Gastrocnemius medialis (tissue), 4 donors: ENCODE measurements around the gene HPCAL1. TPM values are rescaled to one million over a fixed set of nuclear protein-coding genes. Genes with fewer than 3 reads are reported as not detected.

ENCODE experiments used
- ATAC-seq, 2 donors: fragments of 150-250 bp; one replicate each; pipeline ENCODE4 v1.9.1; 2016
- DNase-seq, 2 donors: peaks; one replicate each; pipeline ENCODE4 v3.0.0-alpha.2; 2019
- H3K27ac ChIP-seq, 4 donors: fragments of 200-600 bp; sonication (generic); 1 replicate in 1 of 4; 2 replicates in 3 of 4; pipeline ENCODE4 v1.5.1; 2016 to 2018; ENCODE audit warnings: mild to moderate bottlenecking in 2 of 4, moderate library complexity in 1 of 4
- H3K27me3 ChIP-seq, 3 donors: fragments of 200-600 bp; sonication (generic) in 2 of 3; 1 replicate in 1 of 3; 2 replicates in 2 of 3; pipeline versions ENCODE4 v1.5.1 to v1.6.0; 2016 to 2019; ENCODE audit warnings: mild to moderate bottlenecking in 1 of 3, moderate library complexity in 1 of 3
- H3K36me3 ChIP-seq, 2 donors: fragments of 200-600 bp; sonication (generic) in 1 of 2; one replicate each; pipeline ENCODE4 v1.5.1; 2017 to 2018
- H3K4me1 ChIP-seq, 2 donors: fragments of 200-600 bp; sonication (generic) in 1 of 2; one replicate each; pipeline ENCODE4 v1.5.1; 2016 to 2017; ENCODE audit warnings: mild to moderate bottlenecking in 2 of 2
- H3K4me3 ChIP-seq, 4 donors: fragments of 200-600 bp; sonication (generic) in 3 of 4; 1 replicate in 1 of 4; 2 replicates in 3 of 4; pipeline ENCODE4 v1.5.1; 2016 to 2019; ENCODE audit warnings: mild to moderate bottlenecking in 2 of 4
- H3K9me3 ChIP-seq, 3 donors: fragments of 200-600 bp; sonication (generic) in 2 of 3; 1 replicate in 1 of 3; 2 replicates in 2 of 3; pipeline ENCODE4 v1.5.1; 2016 to 2019
- POLR2A ChIP-seq, 2 donors: fragments of 450-650 bp; IDR thresholded peaks; one replicate each; pipeline ENCODE4 v1.6.1; 2017; ENCODE audit warnings: antibody characterized with exemption in 2 of 2, mild to moderate bottlenecking in 2 of 2, moderate library complexity in 2 of 2
- in situ Hi-C, 4 donors: fragments of 200-750 bp; cut with MboI; loops; one replicate each; pipeline versions ENCODE4 v1.15.0 to v1.8.0; 2017; ENCODE audit warnings: low sequenced_read_pairs in 4 of 4
- intact Hi-C: fragments of 100-400 bp; cut with DNase I; formaldehyde crosslinking; loops from one replicate; pipeline ENCODE4 v1.15.1; 2023; ENCODE audit warnings: low total_unique reads
- total RNA-seq, 4 donors: library from RNA; depleted of rRNA; stranded (reverse); fragments of >200 nt; gene quantifications; one replicate each; pipeline versions ENCODE4 v1.1.0 to v1.2.3, GENCODE V29; 2016
- TF ChIP-seq, protein P1 (sequence below), 5 experiments: fragments of 450-650 bp in 3 of 5; fragments of 200-600 bp in 2 of 5; sonication (generic) in 2 of 5; IDR thresholded peaks in 4 of 5; conservative IDR thresholded peaks in 1 of 5; 1 replicate in 4 of 5; 2 replicates in 1 of 5; pipeline ENCODE4 v1.5.1; 2016 to 2019; ENCODE audit warnings: antibody characterized with exemption in 5 of 5, mild to moderate bottlenecking in 3 of 5, moderate library complexity in 3 of 5

The HPCAL1 gene
- total RNA-seq, 4 donors from 2014 or later = 29.0 to 45.5 (median 34.5) TPM

GRCh38 chr2:10305254-10305635, 2.5 kb downstream of the HPCAL1 start:
- intact Hi-C loops = no loop called here
- peak overlapping the region in 2 of 4 donors; percentile 71 to 86 for H3K4me3 ChIP-seq
- in situ Hi-C loops = no loop called here
- H3K4me1 ChIP-seq = peaks cover 18 to 22% of the 10 kb centered on the region in 2 donors
- H3K27me3 ChIP-seq = no peaks in the 10 kb centered on the region
- TF ChIP-seq, protein P1, sequence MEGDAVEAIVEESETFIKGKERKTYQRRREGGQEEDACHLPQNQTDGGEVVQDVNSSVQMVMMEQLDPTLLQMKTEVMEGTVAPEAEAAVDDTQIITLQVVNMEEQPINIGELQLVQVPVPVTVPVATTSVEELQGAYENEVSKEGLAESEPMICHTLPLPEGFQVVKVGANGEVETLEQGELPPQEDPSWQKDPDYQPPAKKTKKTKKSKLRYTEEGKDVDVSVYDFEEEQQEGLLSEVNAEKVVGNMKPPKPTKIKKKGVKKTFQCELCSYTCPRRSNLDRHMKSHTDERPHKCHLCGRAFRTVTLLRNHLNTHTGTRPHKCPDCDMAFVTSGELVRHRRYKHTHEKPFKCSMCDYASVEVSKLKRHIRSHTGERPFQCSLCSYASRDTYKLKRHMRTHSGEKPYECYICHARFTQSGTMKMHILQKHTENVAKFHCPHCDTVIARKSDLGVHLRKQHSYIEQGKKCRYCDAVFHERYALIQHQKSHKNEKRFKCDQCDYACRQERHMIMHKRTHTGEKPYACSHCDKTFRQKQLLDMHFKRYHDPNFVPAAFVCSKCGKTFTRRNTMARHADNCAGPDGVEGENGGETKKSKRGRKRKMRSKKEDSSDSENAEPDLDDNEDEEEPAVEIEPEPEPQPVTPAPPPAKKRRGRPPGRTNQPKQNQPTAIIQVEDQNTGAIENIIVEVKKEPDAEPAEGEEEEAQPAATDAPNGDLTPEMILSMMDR (IDR thresholded peaks at IDR 0.05 in 4 of 5, conservative IDR thresholded peaks at IDR 0.05 in 1 of 5) = no peak
- no peak for TF ChIP-seq POLR2A (IDR thresholded peaks at IDR 0.05)
- ATAC-seq = no peak
- H3K27ac ChIP-seq = peak overlapping the region in 3 of 4 donors; percentile 53 to 79 (median 78)
- no peaks in the 10 kb centered on the region for H3K36me3 ChIP-seq
- DNase-seq = no peak
- H3K9me3 ChIP-seq = no peaks in the 10 kb centered on the region

DNA sequence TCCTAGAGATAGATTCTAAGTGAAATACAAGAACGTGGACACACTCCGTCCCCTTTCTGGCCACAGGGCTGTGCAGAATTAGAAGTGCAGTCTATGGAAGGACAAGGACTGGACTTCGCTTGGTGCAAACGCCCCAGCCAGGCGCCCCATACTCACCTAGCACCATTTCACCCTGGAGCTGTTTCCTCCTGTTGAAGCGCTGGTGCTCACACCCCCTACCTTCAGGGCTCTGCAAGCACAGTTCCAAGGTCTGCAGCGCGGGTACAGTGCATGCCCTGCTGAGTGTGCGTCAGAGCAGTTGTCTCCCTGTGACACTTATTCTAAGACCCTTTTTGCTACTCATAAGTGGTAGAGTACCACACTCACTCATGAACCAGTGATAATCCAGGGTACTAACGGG, 3.0 kb downstream of the HPCAL1 start:
- ATAC-seq (no peak), DNase-seq (no peak)
- no peak overlapping the region for H3K4me3 ChIP-seq
- peaks cover 18 to 22% of the 10 kb centered on the region in 2 donors for H3K4me1 ChIP-seq
- no peaks in the 10 kb centered on the region for H3K9me3 ChIP-seq
- in situ Hi-C loops (no loop called here), intact Hi-C loops (no loop called here)
- H3K27me3 ChIP-seq = no peaks in the 10 kb centered on the region
- peak overlapping the region in 2 of 4 donors; percentile 53 to 78 for H3K27ac ChIP-seq
- TF ChIP-seq POLR2A (IDR thresholded peaks at IDR 0.05) = no peak
- TF ChIP-seq, protein P1 (IDR thresholded peaks at IDR 0.05 in 4 of 5, conservative IDR thresholded peaks at IDR 0.05 in 1 of 5) = no peak
- no peaks in the 10 kb centered on the region for H3K36me3 ChIP-seq

- H3K9me3 ChIP-seq = no peaks in the 10 kb centered on the region
- ATAC-seq = no peak
- H3K36me3 ChIP-seq = no peaks in the 10 kb centered on the region
- no peak overlapping the region for H3K27ac ChIP-seq
- no peak for TF ChIP-seq POLR2A (IDR thresholded peaks at IDR 0.05)
- TF ChIP-seq, protein P1 (IDR thresholded peaks at IDR 0.05 in 4 of 5, conservative IDR thresholded peaks at IDR 0.05 in 1 of 5) = no peak
- H3K4me1 ChIP-seq = peaks cover 18 to 22% of the 10 kb centered on the region in 2 donors
- no peak for DNase-seq
- no peaks in the 10 kb centered on the region for H3K27me3 ChIP-seq
- intact Hi-C loops (no loop called here), in situ Hi-C loops (no loop called here)
- H3K4me3 ChIP-seq = no peak overlapping the region
Observed at GRCh38 chr2:10306901-10307463, 4.3 kb downstream of the HPCAL1 start.

DNA sequence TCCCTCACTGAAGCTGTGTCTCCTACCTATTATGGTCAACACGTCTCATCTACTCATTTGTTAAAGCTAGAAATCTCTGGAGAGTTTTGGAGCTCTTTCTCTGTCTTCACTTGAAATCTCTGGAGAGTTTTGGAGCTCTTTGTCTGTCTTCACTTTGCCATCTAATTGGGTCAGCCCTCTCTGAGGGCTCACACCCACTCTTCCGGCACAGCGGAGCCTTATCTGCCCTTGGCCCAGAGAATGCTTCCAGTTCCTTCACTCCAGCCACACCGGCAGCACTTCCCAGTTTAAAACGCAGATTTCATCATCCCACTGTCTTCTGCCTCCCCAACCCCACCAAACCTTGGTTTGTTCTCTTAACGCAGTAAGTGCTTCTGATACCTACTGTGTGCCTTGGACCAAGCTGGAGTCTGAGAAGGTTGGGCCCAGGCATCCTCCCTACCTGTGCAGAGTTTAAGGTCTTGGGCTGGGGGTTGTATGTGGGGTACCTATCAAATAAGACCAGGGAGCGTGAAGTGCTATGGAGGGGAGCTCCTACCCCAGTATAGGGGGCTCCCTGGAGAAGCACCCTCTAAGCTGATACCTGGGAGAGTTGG, 5.0 kb downstream of the HPCAL1 start:
- H3K9me3 ChIP-seq = no peaks in the 10 kb centered on the region
- no peaks in the 10 kb centered on the region for H3K27me3 ChIP-seq
- H3K27ac ChIP-seq = no peak overlapping the region
- H3K4me1 ChIP-seq = peaks cover 18% of the 10 kb centered on the region in 2 donors
- H3K36me3 ChIP-seq = no peaks in the 10 kb centered on the region
- ATAC-seq = no peak
- in situ Hi-C loops (no loop called here), intact Hi-C loops (no loop called here)
- TF ChIP-seq, protein P1 (IDR thresholded peaks at IDR 0.05 in 4 of 5, conservative IDR thresholded peaks at IDR 0.05 in 1 of 5) = no peak
- TF ChIP-seq POLR2A (IDR thresholded peaks at IDR 0.05) = no peak
- H3K4me3 ChIP-seq = no peak overlapping the region
- DNase-seq = no peak
